OCI-LY1 (cell line): ENCODE data around the gene DMD.

Experiments
- H2AFZ ChIP-seq: fragments of 200-600 bp; sonication (generic), shearing (Covaris generic); 2 replicates; pipeline ENCODE4 v1.6.0; 2014; ENCODE audit warnings: antibody characterized with exemption, mild to moderate bottlenecking, low read length
- H3F3A ChIP-seq: fragments of 200-600 bp; sonication (generic), shearing (Covaris generic); 2 replicates; pipeline ENCODE4 v1.6.0; 2014; ENCODE audit warnings: mild to moderate bottlenecking, antibody characterized with exemption, low read length, moderate library complexity; ENCODE audit not compliant: insufficient read depth
- H3K27ac ChIP-seq: fragments of 200-600 bp; sonication (generic); 2 replicates; pipeline ENCODE4 v1.5.1; 2014; ENCODE audit warnings: low read length, mixed run types, mild to moderate bottlenecking, low read depth; ENCODE audit not compliant: poor library complexity, severe bottlenecking
- H3K27me3 ChIP-seq: fragments of 200-600 bp; sonication (generic); 2 replicates; pipeline ENCODE4 v1.6.0; 2014; ENCODE audit warnings: antibody characterized with exemption, mild to moderate bottlenecking, low read length, moderate library complexity; ENCODE audit not compliant: insufficient read depth
- H3K36me3 ChIP-seq: fragments of 200-600 bp; sonication (generic); 2 replicates; pipeline ENCODE4 v1.6.1; 2014; ENCODE audit warnings: mild to moderate bottlenecking, antibody characterized with exemption, low read length, moderate library complexity, mixed read lengths; ENCODE audit not compliant: insufficient read depth
- H3K4me1 ChIP-seq: fragments of 200-600 bp; sonication (generic); 2 replicates; pipeline ENCODE4 v1.5.1; 2014; ENCODE audit warnings: mild to moderate bottlenecking, low read length, moderate library complexity; ENCODE audit not compliant: insufficient read depth, severe bottlenecking
- H3K4me2 ChIP-seq: fragments of 200-600 bp; sonication (generic), shearing (Covaris generic); 2 replicates; pipeline ENCODE4 v1.6.1; 2014; ENCODE audit warnings: low read length
- H3K4me3 ChIP-seq: fragments of 200-600 bp; sonication (generic); 2 replicates; pipeline ENCODE4 v1.5.1; 2014; ENCODE audit warnings: low read length, low read depth, mild to moderate bottlenecking, mixed read lengths; ENCODE audit not compliant: poor library complexity, severe bottlenecking
- H3K79me2 ChIP-seq: fragments of 200-600 bp; shearing (Covaris generic); 2 replicates; pipeline ENCODE4 v1.6.1; 2016; ENCODE audit warnings: mixed run types, low read length, mixed read lengths; ENCODE audit not compliant: insufficient read depth
- H3K9ac ChIP-seq: fragments of 200-600 bp; sonication (generic), shearing (Covaris generic); 2 replicates; pipeline ENCODE4 v1.6.1; 2014; ENCODE audit warnings: mild to moderate bottlenecking, low read length, mixed read lengths
- H3K9me2 ChIP-seq: fragments of 200-600 bp; sonication (generic), shearing (Covaris generic); 2 replicates; pipeline ENCODE4 v1.6.1; 2014; ENCODE audit warnings: low read depth, mild to moderate bottlenecking, low read length, mixed read lengths
- H3K9me3 ChIP-seq: fragments of 200-600 bp; shearing (Covaris generic); 2 replicates; pipeline ENCODE4 v1.6.1; 2014; ENCODE audit warnings: low read length, mixed read lengths
- H4K20me1 ChIP-seq: fragments of 200-600 bp; sonication (generic), shearing (Covaris generic); 2 replicates; pipeline ENCODE4 v1.6.0; 2016; ENCODE audit warnings: mild to moderate bottlenecking, low read length; ENCODE audit not compliant: insufficient read depth
- CTCF ChIP-seq: fragments of 200-600 bp; sonication (generic), shearing (Covaris generic); IDR thresholded peaks from 2 replicates; pipeline ENCODE4 v1.5.1; 2017; ENCODE audit warnings: mild to moderate bottlenecking, antibody characterized with exemption, low read length, moderate library complexity, mixed read lengths
- EZH2 ChIP-seq: fragments of 200-600 bp; sonication (generic), shearing (Covaris generic); IDR thresholded peaks from 2 replicates; pipeline ENCODE4 v1.8.0; 2017; ENCODE audit warnings: borderline replicate concordance, mixed run types, mild to moderate bottlenecking, antibody characterized with exemption, low read length, moderate library complexity, mixed read lengths

DMD gene

GRCh38 chrX:31139961-31140360, 2071.4 kb downstream of the DMD start:
- TF ChIP-seq EZH2 (no peak), CTCF (no peak)
- H3K36me3 ChIP-seq, result no peaks in the 10 kb centered on the region; the same call in 1 of the 2 replicates
- no peaks in the 10 kb centered on the region for H3K27me3 ChIP-seq
- H3K79me2 ChIP-seq, result no peaks in the 10 kb centered on the region
- no peak overlapping the region for H3K9ac ChIP-seq
- no peaks in the 10 kb centered on the region for H3K9me2 ChIP-seq
- peaks cover 16% of the 10 kb centered on the region for H3K4me1 ChIP-seq
- no peaks in the 10 kb centered on the region for H3F3A ChIP-seq
- H3K4me2 ChIP-seq, result no peak overlapping the region
- no peaks in the 10 kb centered on the region for H4K20me1 ChIP-seq
- no peak overlapping the region for H2AFZ ChIP-seq
- no peak overlapping the region for H3K27ac ChIP-seq
- H3K4me3 ChIP-seq, result no peak overlapping the region
- no peaks in the 10 kb centered on the region for H3K9me3 ChIP-seq

GRCh38 chrX:31138124-31138523, 2073.2 kb downstream of the DMD start:
- no peaks in the 10 kb centered on the region; the same call in 1 of the 2 replicates for H3K36me3 ChIP-seq
- no peak overlapping the region for H3K4me2 ChIP-seq

DNA sequence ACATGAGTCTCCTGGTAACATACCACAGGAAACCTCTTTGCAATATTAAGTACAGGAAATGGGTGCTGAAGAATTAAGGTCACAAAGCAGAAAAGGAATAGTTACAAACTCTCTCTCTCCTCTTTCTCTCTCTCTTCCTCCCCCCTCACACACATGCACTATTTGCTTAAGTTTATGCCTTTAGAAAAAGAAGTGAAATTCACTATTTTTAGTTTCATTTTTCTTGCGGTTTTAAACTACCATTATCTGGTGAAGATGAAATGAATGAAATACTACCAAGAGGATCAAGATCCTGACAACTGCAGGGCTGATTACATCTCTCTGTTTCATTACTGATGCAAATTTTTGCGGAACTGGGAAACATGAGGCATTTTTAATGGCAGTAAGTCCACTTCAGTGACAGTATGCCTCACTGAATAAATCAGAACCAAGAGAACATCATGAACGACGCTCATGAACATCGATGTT, 2075.2 kb downstream of the DMD start:
- no peaks in the 10 kb centered on the region for H4K20me1 ChIP-seq
- no peaks in the 10 kb centered on the region for H3K9me3 ChIP-seq
- H3K4me1 ChIP-seq, result peaks cover 16% of the 10 kb centered on the region
- H3K36me3 ChIP-seq, result no peaks in the 10 kb centered on the region; the same call in 1 of the 2 replicates
- no peaks in the 10 kb centered on the region for H3K27me3 ChIP-seq
- no peak overlapping the region for H3K9ac ChIP-seq
- H3F3A ChIP-seq, result no peaks in the 10 kb centered on the region
- H3K9me2 ChIP-seq, result no peaks in the 10 kb centered on the region
- H3K4me2 ChIP-seq, result peak overlapping the region; percentile 45
- no peak overlapping the region for H3K4me3 ChIP-seq
- TF ChIP-seq CTCF (no peak), EZH2 (no peak)
- no peak overlapping the region for H2AFZ ChIP-seq
- H3K79me2 ChIP-seq, result no peaks in the 10 kb centered on the region
- H3K27ac ChIP-seq, result peak overlapping the region; percentile 77

More at GRCh38 chrX:31138124-31138523, 2073.2 kb downstream of the DMD start:
- Histone ChIP-seq H3K27me3 (no peaks in the 10 kb centered on the region), H3K4me3 (no peak overlapping the region), H3K27ac (no peak overlapping the region), H3K9me3 (no peaks in the 10 kb centered on the region), H3K9ac (no peak overlapping the region), H4K20me1 (no peaks in the 10 kb centered on the region), H2AFZ (no peak overlapping the region), H3K4me1 (peaks cover 16% of the 10 kb centered on the region), H3K9me2 (no peaks in the 10 kb centered on the region), H3K79me2 (no peaks in the 10 kb centered on the region), H3F3A (no peaks in the 10 kb centered on the region)
- no peak for TF ChIP-seq CTCF
